C4-2B (cell line): ENCODE measurements around the gene NEU4.

Source experiments
- H3K27ac ChIP-seq: fragments of 450-650 bp; 2 replicates; pipeline ENCODE4 v1.5.1; 2017
- CTCF ChIP-seq: fragments of 450-650 bp; conservative IDR thresholded peaks from 2 replicates; pipeline ENCODE4 v1.5.1; 2017; ENCODE audit warnings: mild to moderate bottlenecking
- ZFX ChIP-seq: fragments of 450-650 bp; IDR thresholded peaks from 2 replicates; pipeline ENCODE4 v1.6.1; 2017

NEU4 gene

GRCh38 chr2:241808721-241809382, at the start of gene NEU4:
Gene NEU4 (plus strand): TSS chr2:241809193. CDS start chr2:241814485, 5,292 bp downstream.
- H3K27ac ChIP-seq = no peak within 1 kb of the TSS
- TF ChIP-seq CTCF = no peak
- no peak for TF ChIP-seq ZFX

- H3K27ac ChIP-seq = peak overlapping the region; percentile 61; the same call in 1 of the 2 replicates
These were observed 49.1 kb upstream of the NEU4 start for GRCh38 chr2:241759893-241760292.

- no peak overlapping the region for H3K27ac ChIP-seq
- TF ChIP-seq ZFX (no peak), CTCF (no peak)
These were observed 48.7 kb upstream of the NEU4 start for GRCh38 chr2:241760301-241760771.

GRCh38 chr2:241762321-241762932, 46.6 kb upstream of the NEU4 start:
- peak overlapping the region; percentile 30 for H3K27ac ChIP-seq

GRCh38 chr2:241762933-241763369, 46.0 kb upstream of the NEU4 start:
- peak overlapping the region; percentile 30; the same call in 1 of the 2 replicates for H3K27ac ChIP-seq
- TF ChIP-seq CTCF (no peak), ZFX (no peak)

More at GRCh38 chr2:241762321-241762932, 46.6 kb upstream of the NEU4 start:
- TF ChIP-seq ZFX = no peak
- no peak for TF ChIP-seq CTCF

- TF ChIP-seq CTCF = no peak
- no peak for TF ChIP-seq ZFX
- H3K27ac ChIP-seq = no peak overlapping the region
These were observed 45.3 kb upstream of the NEU4 start for GRCh38 chr2:241763551-241764274.

- TF ChIP-seq CTCF (no peak), ZFX (no peak)
- H3K27ac ChIP-seq = no peak overlapping the region
These were observed 44.4 kb upstream of the NEU4 start for GRCh38 chr2:241764275-241765241.
